Panc1 (cell line): ENCODE results near the gene CLINT1. TPM values are rescaled to one million over a fixed set of nuclear protein-coding genes. Genes with fewer than 3 reads are reported as not detected.

Source experiments
- ATAC-seq: fragments of 200-7000 bp; cut with Tn5 transposase; 2 replicates; pipeline ENCODE4 v1.9.1; 2020; ENCODE audit warnings: mild to moderate bottlenecking, moderate library complexity
- BruUV-seq: library from RNA; stranded (reverse); fragments of 400-500 nt; replicated peaks from 2 replicates; lab custom pipeline; 2021; lab: Mats Ljungman, UMichigan
- CTCF ChIA-PET: fragments of 300-600 bp; sonication (Branson Sonifier 250); formaldehyde crosslinking; loops from one replicate; lab custom pipeline; 2022; ENCODE audit warnings: antibody characterized with exemption; lab: Charles Lee
- POLR2A ChIA-PET: fragments of 300-600 bp; sonication (Branson Sonifier 250); formaldehyde crosslinking; loops from one replicate; lab custom pipeline; 2022; ENCODE audit warnings: antibody characterized with exemption; lab: Charles Lee
- DNase-seq: peaks from one replicate; pipeline ENCODE4 v3.0.0-alpha.2; 2010; ENCODE audit warnings: low read depth, low spot score
- H3K27ac ChIP-seq: 2 replicates; pipeline ENCODE4 v1.5.1; 2011; ENCODE audit warnings: mild to moderate bottlenecking, low read length, inconsistent platforms
- H3K27me3 ChIP-seq: fragments of 200-500 bp; sonication (Bioruptor generic); 2 replicates; pipeline ENCODE4 v1.6.0; 2014; ENCODE audit warnings: low read length, inconsistent platforms; ENCODE audit not compliant: control insufficient read depth, insufficient read depth
- H3K36me3 ChIP-seq: fragments of 200-500 bp; sonication (Bioruptor generic); 2 replicates; pipeline ENCODE4 v1.5.1; 2014; ENCODE audit warnings: inconsistent platforms, mild to moderate bottlenecking, low read length, moderate library complexity; ENCODE audit not compliant: control insufficient read depth, insufficient read depth
- H3K4me1 ChIP-seq: 2 replicates; pipeline ENCODE4 v1.5.1; 2011; ENCODE audit warnings: inconsistent platforms, mild to moderate bottlenecking, low read length, moderate library complexity; ENCODE audit not compliant: control insufficient read depth, insufficient read depth
- H3K4me3 ChIP-seq, 2 experiments: 2 replicates each; pipeline ENCODE4 v1.5.1; 2011 to 2012; ENCODE audit warnings: low read depth in 2 of 2, low read length in 2 of 2, mild to moderate bottlenecking in 2 of 2, inconsistent platforms in 1 of 2, moderate library complexity in 1 of 2
- H3K9me3 ChIP-seq: fragments of 200-500 bp; sonication (Bioruptor generic); 2 replicates; pipeline ENCODE4 v1.5.1; 2014; ENCODE audit warnings: low read depth, mild to moderate bottlenecking, inconsistent platforms, low read length, moderate library complexity; ENCODE audit not compliant: control insufficient read depth, insufficient read depth
- CTCF ChIP-seq: fragments of 450-650 bp; IDR thresholded peaks from 2 replicates; pipeline ENCODE4 v1.5.1; 2017; ENCODE audit warnings: mild to moderate bottlenecking
- POLR2AphosphoS5 ChIP-seq: IDR thresholded peaks from 2 replicates; pipeline ENCODE4 v1.6.1; 2012; ENCODE audit warnings: mild to moderate bottlenecking, low read depth, low read length, moderate library complexity
- REST ChIP-seq, 2 experiments: IDR thresholded peaks; 2 replicates each; pipeline ENCODE4 v1.6.1; 2011 to 2012; ENCODE audit warnings: low read depth in 2 of 2, control low read depth in 1 of 2, low read length in 1 of 2, mild to moderate bottlenecking in 1 of 2, moderate library complexity in 1 of 2; ENCODE audit not compliant: insufficient read depth in 1 of 2
- SIN3A ChIP-seq: IDR thresholded peaks from 2 replicates; pipeline ENCODE4 v1.6.1; 2012; ENCODE audit warnings: low read depth, mild to moderate bottlenecking, low read length, moderate library complexity, borderline replicate concordance; ENCODE audit not compliant: insufficient read depth
- TCF7L2 ChIP-seq: IDR thresholded peaks from 2 replicates; pipeline ENCODE4 v1.6.1; 2011; ENCODE audit warnings: mild to moderate bottlenecking, low read depth, low read length, inconsistent platforms
- in situ Hi-C: cut with HindIII; loops from 2 replicates; pipeline ENCODE4 v1.10.0; 2016; ENCODE audit warnings: low sequenced_read_pairs, low pct_unique_long_range_greater_than_20kb
- intact Hi-C: fragments of 100-400 bp; cut with micrococcal nuclease; formaldehyde crosslinking; loops from one replicate; pipeline ENCODE4 v1.10.0; 2022; ENCODE audit not compliant: unreplicated experiment
- total RNA-seq: library from RNA; stranded (reverse); gene quantifications from one replicate; pipeline ENCODE4 v1.2.1, GENCODE V29; 2021; ENCODE audit not compliant: unreplicated experiment

The CLINT1 gene
- total RNA-seq, 1 experiment from 2014 or later = 81.6 TPM

DNA sequence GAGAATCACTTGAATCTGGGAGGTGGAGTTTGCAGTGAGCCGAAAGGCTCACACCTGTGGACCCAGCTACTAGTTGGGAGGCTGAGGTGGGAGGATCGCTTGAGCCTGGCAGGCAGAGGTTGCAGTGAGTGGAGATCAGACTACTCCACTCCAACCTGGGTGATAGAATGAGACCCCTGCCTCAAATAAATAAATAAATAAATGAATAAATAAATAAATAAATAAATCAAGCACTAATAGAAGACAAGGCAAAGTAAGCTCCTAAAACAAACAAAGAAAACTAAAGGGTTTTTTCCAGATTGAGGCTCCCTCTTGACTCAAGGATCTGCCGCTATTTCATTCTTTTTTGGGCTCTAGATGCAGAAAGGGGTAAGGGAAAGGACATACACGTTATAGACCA lies 34.7 kb upstream of the CLINT1 start:
- Histone ChIP-seq H3K27ac (no peak overlapping the region), H3K27me3 (no peaks in the 10 kb centered on the region), H3K36me3 (no peaks in the 10 kb centered on the region), H3K9me3 (no peaks in the 10 kb centered on the region), H3K4me1 (no peaks in the 10 kb centered on the region), H3K4me3 (no peak overlapping the region)
- ChIA-PET POLR2A (no interaction called here), CTCF (no interaction called here)
- BruUV-seq = no TSS peak
- no peak for DNase-seq
- TF ChIP-seq SIN3A (no peak), TCF7L2 (no peak)
- intact Hi-C loops = no loop called here
- no peak for ATAC-seq
- in situ Hi-C loops = no loop called here

DNA sequence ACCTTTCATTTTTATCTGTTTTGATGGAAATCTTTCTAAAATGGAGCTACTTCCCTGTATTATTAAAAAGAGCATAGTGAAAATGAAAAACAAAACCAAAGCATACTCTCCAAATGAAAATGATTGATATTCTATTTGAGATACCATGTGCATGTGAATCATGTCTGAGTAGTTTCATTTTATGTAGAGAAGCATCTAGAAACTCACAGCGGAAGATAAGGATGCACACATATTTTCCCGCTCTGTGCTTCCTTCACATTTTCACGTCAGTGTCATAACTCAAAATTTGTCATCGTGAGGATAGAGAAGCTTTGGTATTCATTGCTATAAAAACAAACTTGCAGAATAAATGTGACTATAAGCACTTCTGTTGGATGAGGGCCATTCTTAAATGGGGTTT lies 34.0 kb upstream of the CLINT1 start:
- POLR2A ChIA-PET = no interaction called here

DNA sequence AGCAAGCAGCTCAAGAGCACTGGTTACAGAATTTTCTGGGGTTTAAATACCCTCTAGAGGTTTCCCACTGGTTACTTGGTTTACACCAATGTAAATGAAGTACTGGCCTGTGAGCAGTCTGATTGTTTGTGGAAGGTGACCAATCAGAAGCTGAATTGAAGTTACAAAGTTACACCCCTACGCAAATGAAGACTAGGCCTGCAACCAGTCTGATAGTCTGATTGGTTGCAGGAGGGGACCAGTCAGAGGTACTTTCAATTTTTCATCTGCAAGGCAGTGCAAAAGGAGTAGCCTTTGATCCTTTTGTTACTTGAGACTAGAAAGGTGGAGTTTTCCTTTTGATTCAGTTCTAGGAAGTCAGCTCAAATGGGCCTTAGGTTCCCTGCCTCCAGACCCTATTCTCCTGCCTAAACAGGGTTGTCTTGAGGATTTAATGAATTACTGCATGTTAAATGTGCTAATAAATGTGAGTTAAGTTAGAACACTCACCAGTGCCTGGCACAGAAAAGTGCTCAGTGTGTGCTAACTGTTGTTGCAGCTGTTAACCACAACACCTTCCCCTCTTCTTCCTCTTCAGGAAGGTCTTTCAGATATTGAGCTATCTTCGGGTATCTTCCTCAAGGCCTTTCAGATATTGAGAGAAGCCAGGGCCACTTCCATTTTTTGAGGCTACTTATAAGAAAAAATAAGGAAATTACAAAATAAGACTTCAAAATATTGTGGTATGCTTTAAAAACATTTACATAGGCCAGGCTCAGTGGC lies 32.1 kb upstream of the CLINT1 start:
- no peak overlapping the region for H3K27ac ChIP-seq
- no peak for TF ChIP-seq POLR2AphosphoS5
- no peak for TF ChIP-seq CTCF
- no peak for TF ChIP-seq REST (IDR thresholded peaks at IDR 0.05; ENCODE audit: insufficient read depth in 1 of 2, low read depth in 2 of 2, low read length in 1 of 2)
- TF ChIP-seq SIN3A = no peak
- no peak for TF ChIP-seq TCF7L2
- no peaks in the 10 kb centered on the region for H3K9me3 ChIP-seq
- no peak overlapping the region for H3K4me3 ChIP-seq
- CTCF ChIA-PET = no interaction called here
- H3K36me3 ChIP-seq = no peaks in the 10 kb centered on the region
- DNase-seq (no peak), ATAC-seq (no peak)
- no TSS peak for BruUV-seq
- POLR2A ChIA-PET = no interaction called here
- no peaks in the 10 kb centered on the region for H3K27me3 ChIP-seq
- in situ Hi-C loops = no loop called here
- intact Hi-C loops = no loop called here
- H3K4me1 ChIP-seq = no peaks in the 10 kb centered on the region

More for the DNA sequence above, 34.0 kb upstream of the CLINT1 start:
- no peak for ATAC-seq
- no peak for TF ChIP-seq TCF7L2
- in situ Hi-C loops (no loop called here), intact Hi-C loops (no loop called here)
- Histone ChIP-seq H3K9me3 (no peaks in the 10 kb centered on the region), H3K36me3 (no peaks in the 10 kb centered on the region), H3K4me1 (no peaks in the 10 kb centered on the region), H3K4me3 (no peak overlapping the region), H3K27me3 (no peaks in the 10 kb centered on the region), H3K27ac (no peak overlapping the region)
- no peak for DNase-seq
- no TSS peak for BruUV-seq
- CTCF ChIA-PET = no interaction called here
